SK-N-MC (cell line): Measurements from ENCODE around the gene RAB11FIP2.

Experiments used
- EZH2 ChIP-seq: fragments of 200-600 bp; sonication (generic); IDR thresholded peaks from one replicate; pipeline ENCODE4 v1.6.1; 2017; ENCODE audit warnings: antibody characterized with exemption
- POLR2AphosphoS5 ChIP-seq: IDR thresholded peaks from 2 replicates; pipeline ENCODE4 v1.6.1; 2012; ENCODE audit warnings: mild to moderate bottlenecking, low read depth, low read length, borderline replicate concordance

- no peak for TF ChIP-seq POLR2AphosphoS5
- no peak for TF ChIP-seq EZH2
Measured at GRCh38 chr10:117993166-117993565, 53.6 kb downstream of the RAB11FIP2 start.
